ENCODE measurements around the gene KRTAP2-2.

DNA sequence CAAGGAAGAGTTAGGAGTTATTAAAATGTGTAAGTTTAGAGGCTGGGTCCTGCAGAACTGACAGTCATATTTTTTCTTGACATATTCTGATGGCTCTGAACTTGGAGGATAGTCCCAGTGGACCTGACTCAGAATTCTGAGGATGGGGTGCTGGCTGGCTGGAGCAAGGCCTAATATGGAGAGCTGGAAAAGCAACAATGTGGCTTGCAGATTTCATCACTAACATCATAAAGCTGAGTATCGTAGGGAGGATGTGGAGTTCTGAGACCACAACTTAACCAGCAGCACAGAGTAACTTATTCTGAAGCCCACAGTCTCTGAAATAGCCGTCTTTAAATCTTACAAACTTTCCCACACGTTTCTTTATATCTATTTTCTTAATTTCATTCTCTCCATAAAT is 30.3 kb downstream of the KRTAP2-2 start:
- TF ChIP-seq, protein P1, sequence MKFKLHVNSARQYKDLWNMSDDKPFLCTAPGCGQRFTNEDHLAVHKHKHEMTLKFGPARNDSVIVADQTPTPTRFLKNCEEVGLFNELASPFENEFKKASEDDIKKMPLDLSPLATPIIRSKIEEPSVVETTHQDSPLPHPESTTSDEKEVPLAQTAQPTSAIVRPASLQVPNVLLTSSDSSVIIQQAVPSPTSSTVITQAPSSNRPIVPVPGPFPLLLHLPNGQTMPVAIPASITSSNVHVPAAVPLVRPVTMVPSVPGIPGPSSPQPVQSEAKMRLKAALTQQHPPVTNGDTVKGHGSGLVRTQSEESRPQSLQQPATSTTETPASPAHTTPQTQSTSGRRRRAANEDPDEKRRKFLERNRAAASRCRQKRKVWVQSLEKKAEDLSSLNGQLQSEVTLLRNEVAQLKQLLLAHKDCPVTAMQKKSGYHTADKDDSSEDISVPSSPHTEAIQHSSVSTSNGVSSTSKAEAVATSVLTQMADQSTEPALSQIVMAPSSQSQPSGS (CRISPR knock-in tag; IDR thresholded peaks at IDR 0.05): no peak
- no peak for TF ChIP-seq SUZ12 (IDR thresholded peaks at IDR 0.05; ENCODE audit: low read depth, low read length)
- TF ChIP-seq, protein P2, sequence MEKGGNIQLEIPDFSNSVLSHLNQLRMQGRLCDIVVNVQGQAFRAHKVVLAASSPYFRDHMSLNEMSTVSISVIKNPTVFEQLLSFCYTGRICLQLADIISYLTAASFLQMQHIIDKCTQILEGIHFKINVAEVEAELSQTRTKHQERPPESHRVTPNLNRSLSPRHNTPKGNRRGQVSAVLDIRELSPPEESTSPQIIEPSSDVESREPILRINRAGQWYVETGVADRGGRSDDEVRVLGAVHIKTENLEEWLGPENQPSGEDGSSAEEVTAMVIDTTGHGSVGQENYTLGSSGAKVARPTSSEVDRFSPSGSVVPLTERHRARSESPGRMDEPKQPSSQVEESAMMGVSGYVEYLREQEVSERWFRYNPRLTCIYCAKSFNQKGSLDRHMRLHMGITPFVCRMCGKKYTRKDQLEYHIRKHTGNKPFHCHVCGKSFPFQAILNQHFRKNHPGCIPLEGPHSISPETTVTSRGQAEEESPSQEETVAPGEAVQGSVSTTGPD (CRISPR knock-in tag; IDR thresholded peaks at IDR 0.05): no peak

Data from HepG2 (cell line).